LNCAP (cell line): ENCODE results near the gene TCF7.

ENCODE experiments used
- TF ChIP-seq, protein P1 (sequence below): fragments of 450-650 bp; IDR thresholded peaks from 2 replicates; pipeline ENCODE4 v1.5.1; 2017; ENCODE audit warnings: mild to moderate bottlenecking

TCF7 gene

DNA sequence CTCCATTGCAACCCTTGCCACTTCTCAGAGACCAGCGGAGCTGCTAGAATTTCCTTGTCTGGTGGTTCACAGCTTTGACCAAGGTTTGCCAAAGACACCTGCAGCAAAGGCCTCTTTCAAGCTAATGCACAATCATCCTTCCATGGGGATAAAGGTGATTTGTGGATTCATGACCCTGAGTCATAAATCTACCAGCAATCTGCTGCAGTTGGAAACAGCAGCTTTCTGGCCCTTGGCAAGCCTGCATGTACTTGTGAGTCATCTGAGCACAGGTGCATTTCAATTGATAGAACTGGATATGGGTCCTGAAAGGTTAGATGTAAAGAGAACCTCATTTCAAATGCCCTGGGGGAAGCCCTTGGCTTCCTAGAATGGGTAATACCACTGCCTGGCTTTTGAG is 21.6 kb upstream of the TCF7 start:
- TF ChIP-seq, protein P1, sequence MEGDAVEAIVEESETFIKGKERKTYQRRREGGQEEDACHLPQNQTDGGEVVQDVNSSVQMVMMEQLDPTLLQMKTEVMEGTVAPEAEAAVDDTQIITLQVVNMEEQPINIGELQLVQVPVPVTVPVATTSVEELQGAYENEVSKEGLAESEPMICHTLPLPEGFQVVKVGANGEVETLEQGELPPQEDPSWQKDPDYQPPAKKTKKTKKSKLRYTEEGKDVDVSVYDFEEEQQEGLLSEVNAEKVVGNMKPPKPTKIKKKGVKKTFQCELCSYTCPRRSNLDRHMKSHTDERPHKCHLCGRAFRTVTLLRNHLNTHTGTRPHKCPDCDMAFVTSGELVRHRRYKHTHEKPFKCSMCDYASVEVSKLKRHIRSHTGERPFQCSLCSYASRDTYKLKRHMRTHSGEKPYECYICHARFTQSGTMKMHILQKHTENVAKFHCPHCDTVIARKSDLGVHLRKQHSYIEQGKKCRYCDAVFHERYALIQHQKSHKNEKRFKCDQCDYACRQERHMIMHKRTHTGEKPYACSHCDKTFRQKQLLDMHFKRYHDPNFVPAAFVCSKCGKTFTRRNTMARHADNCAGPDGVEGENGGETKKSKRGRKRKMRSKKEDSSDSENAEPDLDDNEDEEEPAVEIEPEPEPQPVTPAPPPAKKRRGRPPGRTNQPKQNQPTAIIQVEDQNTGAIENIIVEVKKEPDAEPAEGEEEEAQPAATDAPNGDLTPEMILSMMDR = no peak

DNA sequence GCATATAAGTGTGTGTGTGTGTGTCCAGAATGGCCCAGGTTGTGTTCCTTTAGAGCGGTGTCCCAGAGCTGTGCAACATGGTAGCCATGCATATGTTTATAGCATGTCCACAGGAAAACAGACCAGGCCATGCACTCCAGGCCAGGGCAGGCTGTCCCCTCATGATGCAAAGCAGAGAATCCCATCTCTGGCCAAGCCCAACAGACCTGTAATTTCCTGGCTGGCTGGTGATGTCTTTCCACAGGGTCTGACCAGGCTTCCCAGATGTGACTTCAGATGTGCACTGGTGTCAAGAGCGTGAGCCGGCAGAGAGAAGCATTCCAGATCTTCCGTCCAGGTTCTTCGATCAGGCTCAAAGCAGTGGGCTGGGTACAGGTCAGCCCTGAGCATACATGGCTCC is 21.1 kb upstream of the TCF7 start:
- TF ChIP-seq, protein P1 = no peak

DNA sequence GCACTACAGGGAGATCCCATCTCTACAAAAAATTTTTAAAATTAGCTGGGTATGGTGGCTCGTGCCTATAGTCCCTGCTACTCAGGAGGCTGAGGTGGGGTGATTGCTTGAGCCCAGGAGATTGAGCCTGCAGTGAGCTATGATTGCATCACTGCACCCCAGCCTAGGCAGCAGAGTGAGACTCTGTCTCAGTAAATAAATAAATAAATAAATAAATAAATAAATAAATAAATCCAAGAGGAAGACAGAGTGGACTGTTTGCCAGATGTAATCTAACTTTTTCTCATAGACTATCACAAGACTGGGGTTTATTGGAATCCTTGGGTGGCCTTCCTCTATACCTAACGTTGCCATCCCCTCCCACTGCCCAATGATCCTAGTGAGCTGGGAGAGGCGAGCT is 19.2 kb upstream of the TCF7 start:
- TF ChIP-seq, protein P1 = no peak

DNA sequence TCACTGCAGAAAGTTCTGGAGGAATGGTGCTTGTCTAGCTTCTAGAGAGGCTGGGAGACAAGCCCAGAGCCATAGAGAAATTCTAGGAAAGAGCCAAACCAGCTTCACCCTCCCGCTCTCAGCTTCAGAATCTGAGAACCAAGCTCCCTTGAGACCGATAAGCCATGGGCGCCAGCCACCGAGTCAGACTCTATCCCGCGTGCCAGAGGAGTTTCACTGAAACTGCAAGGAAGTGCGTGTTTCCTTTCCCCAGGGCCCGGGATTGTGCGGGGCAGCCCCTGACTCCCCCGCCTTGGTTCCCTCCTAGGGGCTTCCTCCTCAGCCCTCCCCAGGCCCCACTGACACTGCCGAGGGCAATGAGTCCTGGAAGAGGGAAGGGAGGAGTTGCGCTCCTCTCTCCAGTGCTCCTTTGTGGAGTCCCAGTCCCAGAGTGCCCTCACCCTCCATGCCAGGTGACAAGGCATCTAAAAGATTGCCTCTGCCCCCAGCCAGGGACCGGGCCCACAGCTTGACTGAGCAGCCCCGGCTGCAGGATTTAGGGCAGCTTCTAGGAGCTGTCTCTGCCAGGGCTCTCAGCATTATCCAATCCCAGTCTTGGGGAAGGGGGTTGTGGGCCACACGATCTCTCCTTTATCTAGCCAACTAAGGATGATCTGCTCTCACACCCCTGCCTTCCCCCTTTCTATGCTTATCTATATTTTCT is 18.4 kb upstream of the TCF7 start:
- TF ChIP-seq, protein P1 = no peak

DNA sequence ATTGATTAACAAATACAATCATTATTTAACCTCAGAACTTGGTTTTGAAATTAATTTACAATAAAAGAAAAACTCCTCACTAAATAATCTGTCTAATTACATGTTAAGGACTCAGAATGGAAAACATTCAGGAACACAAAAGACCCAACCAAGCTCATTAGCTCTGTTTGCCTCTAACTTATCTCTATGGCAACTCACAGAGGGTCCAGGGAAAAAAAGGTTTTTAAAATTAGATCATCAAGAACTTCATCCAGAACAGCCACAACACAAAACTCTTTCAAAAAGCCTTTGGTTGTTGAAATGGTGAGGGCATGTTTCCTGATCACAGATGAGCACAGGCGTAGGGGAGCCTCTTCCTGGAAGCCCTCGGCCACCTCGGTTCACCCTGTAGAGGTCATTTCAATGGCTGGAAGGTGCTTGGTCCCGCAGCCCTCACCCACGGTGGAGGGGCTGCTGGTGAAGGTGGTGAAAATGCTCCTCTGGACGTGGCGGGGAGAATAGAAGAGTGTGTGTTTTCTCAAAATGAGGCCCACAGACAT is 17.2 kb upstream of the TCF7 start:
- TF ChIP-seq, protein P1 = no peak

DNA sequence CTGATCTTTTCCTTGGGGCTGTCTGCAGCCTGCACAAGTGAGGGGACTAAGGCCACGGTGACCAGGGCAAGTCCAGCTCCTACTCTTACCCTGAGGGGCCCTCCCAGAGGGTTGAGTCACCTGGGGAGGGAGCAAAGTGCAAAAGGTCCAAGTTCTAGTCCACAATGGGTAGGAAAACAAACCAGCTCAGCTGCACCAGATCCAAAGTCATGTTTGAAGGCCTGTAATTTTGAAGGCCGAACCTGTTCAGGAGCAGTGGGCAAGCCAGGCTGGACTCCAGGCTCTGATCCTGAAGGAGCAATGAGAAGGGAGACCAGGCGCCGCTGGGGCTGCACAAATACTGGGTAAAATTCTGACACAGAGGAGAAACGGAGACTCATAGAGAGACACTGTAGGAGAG is 15.8 kb upstream of the TCF7 start:
- TF ChIP-seq, protein P1 = no peak

DNA sequence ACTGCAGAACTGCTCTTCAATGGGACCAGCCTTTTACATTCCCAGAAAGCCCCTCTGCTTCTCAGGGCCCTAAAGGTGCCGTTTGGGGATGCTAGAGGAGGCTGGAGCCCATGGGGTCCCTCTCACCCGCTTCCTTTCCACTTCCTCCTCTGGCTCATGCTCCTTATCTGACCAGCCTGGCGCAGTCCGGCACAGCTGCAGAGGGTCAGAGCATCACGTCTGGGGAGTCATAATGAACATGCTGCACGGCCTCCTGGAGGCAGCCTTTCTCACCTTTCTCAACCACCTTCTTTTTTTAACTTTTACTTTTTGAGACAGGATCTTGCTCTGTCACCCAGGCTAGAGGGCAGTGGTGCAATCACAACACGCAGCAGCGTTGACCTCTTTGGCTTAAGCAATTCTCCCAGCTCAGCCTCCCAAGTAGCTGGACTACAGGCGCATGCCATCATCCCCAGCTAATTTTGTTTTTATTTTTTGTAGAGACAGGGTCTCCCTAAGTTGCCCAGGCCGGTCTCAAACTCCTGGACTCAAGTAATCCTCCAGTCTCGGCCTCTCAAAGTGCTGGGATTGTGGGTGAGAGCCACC is 15.1 kb upstream of the TCF7 start:
- TF ChIP-seq, protein P1 = no peak
